Pancreas (tissue), 10 donors: Measurements from ENCODE around the gene ARTN. TPM values are rescaled to one million over a fixed set of nuclear protein-coding genes. Genes with fewer than 3 reads are reported as not detected.

Experiments
- ATAC-seq, 4 donors: fragments of 200-7000 bp; cut with Tn5 transposase; one replicate each; pipeline versions ENCODE4 v1.8.0 to v1.9.1; 2020; ENCODE audit warnings: mild to moderate bottlenecking in 4 of 4, moderate library complexity in 4 of 4
- DNase-seq, 6 donors: peaks; one replicate each; pipeline ENCODE4 v3.0.0-alpha.2; 2020
- FAIRE-seq: peaks from 2 replicates; lab custom pipeline; 2012; peaks lifted over from hg19 to GRCh38; lab: Jason Lieb, UNC
- H3K27ac ChIP-seq, 4 donors: fragments of 200-600 bp; sonication (generic); 1 replicate in 3 of 4; 2 replicates in 1 of 4; pipeline versions ENCODE4 v1.5.0 to v1.8.0; 2020
- H3K27me3 ChIP-seq, 4 donors: fragments of 200-600 bp; one replicate each; pipeline ENCODE4 v1.8.0; 2021
- H3K36me3 ChIP-seq, 3 donors: fragments of 200-600 bp; sonication (generic) in 1 of 3; one replicate each; pipeline versions ENCODE4 v1.5.0 to v1.8.0; 2020 to 2021
- H3K4me1 ChIP-seq, 3 donors: fragments of 200-600 bp; one replicate each; pipeline ENCODE4 v1.8.0; 2021
- H3K4me3 ChIP-seq, 4 donors: fragments of 200-600 bp; sonication (generic) in 2 of 4; one replicate each; pipeline versions ENCODE4 v1.5.0 to v1.8.0; 2020 to 2021
- H3K9me3 ChIP-seq, 4 donors: fragments of 200-600 bp; one replicate each; pipeline ENCODE4 v1.8.0; 2021
- WGBS, 2 donors: extraction: QIAGEN DNeasy Blood & Tissue Kit; methylation state at CpG; one replicate each; pipeline ENCODE4 v1.1.7; 2013; 5-methylcytosine and 5-hydroxymethylcytosine counted together
- intact Hi-C, 3 donors: fragments of 100-400 bp; cut with DNase I; formaldehyde crosslinking; loops; one replicate each; pipeline versions ENCODE4 v1.11.1 to v1.14.2; 2022
- polyA plus RNA-seq, 2 donors: library from polyadenylated mRNA; stranded (reverse); fragments of 200-250 nt; gene quantifications; one replicate each; pipeline ENCODE4 v1.2.3, GENCODE V29; 2013
- total RNA-seq, 6 donors: library from RNA; stranded (reverse); fragmentation: NEBNext Ultra II Directional in 4 of 6; extraction: Animal tissue kit (Norgen Biotek cat#: 25700) in 4 of 6; gene quantifications; one replicate each; pipeline versions ENCODE4 v1.2.1 to v1.2.4, GENCODE V29; 2021 to 2023
- TF ChIP-seq, protein P1 (sequence below), 4 donors: fragments of 200-600 bp; sonication (generic) in 3 of 4; IDR thresholded peaks; one replicate each; pipeline versions ENCODE4 v1.5.0 to v1.8.0; 2021; ENCODE audit warnings: antibody characterized with exemption in 4 of 4
- donor health status: healthy with polysubstance abuse.
- donor health status: DM: no; HTN: no; CAD: no; lungs with moderate emphysema.
- donor health status: DM: no; HTN: no; CAD: no.
- donor health status: control.
- donor health status: control.
- donor health status: Bipolar disorder and iron deficiency.
- donor health status: DM: yes; HTN: yes; CAD: no.
- donor health status: DM: no; HTN: no; CAD: no.
- donor health status: DM: no; HTN: no; CAD: no.
- donor health status: DM: yes; HTN: yes; CAD: no.

Gene ARTN, protein sequence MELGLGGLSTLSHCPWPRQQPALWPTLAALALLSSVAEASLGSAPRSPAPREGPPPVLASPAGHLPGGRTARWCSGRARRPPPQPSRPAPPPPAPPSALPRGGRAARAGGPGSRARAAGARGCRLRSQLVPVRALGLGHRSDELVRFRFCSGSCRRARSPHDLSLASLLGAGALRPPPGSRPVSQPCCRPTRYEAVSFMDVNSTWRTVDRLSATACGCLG
- total RNA-seq: 1 to 10 TPM in 4 of 6 donors, under 1 TPM in 2; 0.87 to 1.9 (median 1.1) TPM
- polyA plus RNA-seq: 1 to 10 TPM; 2.6 to 3.2 TPM

DNA sequence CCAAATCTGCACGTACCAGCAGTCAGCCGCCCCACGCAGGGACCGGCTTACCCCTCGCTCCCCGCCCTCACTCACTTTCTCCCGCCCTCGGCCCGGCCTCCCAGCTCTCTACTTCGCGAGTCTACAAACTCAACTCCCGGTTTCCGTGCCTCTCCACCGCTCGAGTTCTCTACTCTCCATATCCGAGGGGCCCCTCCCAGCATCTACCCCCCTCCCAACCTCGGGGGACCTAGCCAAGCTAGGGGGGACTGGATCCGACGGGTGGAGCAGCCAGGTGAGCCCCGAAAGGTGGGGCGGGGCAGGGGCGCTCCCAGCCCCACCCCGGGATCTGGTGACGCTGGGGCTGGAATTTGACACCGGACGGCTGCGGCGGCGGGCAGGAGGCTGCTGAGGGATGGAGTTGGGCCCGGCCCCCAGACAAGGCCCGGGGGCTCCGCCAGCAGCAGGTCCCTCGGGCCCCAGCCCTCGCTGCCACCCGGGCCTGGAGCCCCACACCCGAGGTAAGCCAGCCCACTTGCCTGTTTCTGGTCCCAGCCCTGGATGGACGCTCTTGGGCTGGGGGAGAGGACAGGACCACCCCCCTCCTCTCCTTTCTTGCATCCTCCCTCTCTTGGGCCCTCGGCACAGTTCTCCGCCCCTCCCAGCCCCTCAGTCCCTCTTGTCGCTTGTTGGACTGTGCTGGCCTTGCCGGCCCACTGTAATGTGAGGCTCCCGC is at the start of gene ARTN:
TSS of gene ARTN (plus strand) at position 416 of the 715 bp plus-strand sequence. CDS start 1,856 bp downstream, outside the sequence.
- Histone ChIP-seq H3K27ac (peak within 1 kb of the TSS in 1 of 4 donors; percentile 9), H3K36me3 (no peaks in the 10 kb centered on the region), H3K4me3 (peak within 1 kb of the TSS in 3 of 4 donors; percentile 18 to 51 (median 40)), H3K27me3 (no peaks in the 10 kb centered on the region), H3K4me1 (peaks cover 6 to 9% (median 8%) of the 10 kb centered on the region in 3 donors), H3K9me3 (no peaks in the 10 kb centered on the region)
- ATAC-seq (peak; percentile 48 to 67 (median 54)), FAIRE-seq (no peak), DNase-seq (peak; percentile 43 to 84 (median 60))
- WGBS, 2 donors: 1 to 2% methylated on average over 31 to 42 of the region's 42 CpGs
- intact Hi-C loops: loop anchor here in 2 of 3 donors (10.0 kb wide), 2 partner anchors 169 to 179 kb away; no protein-coding TSS in a partner anchor
- TF ChIP-seq, protein P1, sequence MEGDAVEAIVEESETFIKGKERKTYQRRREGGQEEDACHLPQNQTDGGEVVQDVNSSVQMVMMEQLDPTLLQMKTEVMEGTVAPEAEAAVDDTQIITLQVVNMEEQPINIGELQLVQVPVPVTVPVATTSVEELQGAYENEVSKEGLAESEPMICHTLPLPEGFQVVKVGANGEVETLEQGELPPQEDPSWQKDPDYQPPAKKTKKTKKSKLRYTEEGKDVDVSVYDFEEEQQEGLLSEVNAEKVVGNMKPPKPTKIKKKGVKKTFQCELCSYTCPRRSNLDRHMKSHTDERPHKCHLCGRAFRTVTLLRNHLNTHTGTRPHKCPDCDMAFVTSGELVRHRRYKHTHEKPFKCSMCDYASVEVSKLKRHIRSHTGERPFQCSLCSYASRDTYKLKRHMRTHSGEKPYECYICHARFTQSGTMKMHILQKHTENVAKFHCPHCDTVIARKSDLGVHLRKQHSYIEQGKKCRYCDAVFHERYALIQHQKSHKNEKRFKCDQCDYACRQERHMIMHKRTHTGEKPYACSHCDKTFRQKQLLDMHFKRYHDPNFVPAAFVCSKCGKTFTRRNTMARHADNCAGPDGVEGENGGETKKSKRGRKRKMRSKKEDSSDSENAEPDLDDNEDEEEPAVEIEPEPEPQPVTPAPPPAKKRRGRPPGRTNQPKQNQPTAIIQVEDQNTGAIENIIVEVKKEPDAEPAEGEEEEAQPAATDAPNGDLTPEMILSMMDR (IDR thresholded peaks at IDR 0.05): no peak

DNA sequence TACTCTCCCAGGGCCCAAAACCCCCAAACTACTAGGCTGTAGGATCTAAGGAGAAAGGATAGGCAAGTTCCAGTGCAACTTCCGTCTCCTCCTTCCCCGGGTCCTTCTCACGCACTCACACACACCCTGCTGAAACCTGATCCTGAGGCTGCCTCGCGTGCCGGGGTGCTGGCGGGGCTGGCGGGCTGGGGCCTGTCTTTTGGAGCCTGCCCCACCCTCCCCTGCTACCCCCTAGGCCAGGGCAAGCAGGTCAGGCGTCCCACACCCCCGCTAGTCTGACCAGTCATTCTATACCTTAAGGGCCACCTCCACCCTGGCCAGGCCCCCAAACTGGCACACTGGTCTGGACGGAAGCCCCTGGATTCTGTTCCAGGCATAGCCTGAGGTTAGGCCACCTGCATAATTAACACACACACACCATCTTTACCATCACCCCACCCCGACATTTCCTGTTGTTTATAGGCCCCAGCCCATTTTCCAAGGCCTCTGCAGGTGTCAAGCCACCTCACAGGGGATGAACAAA is 48.3 kb upstream of the ARTN start:
- intact Hi-C loops: loop anchor here in 1 of 3 donors (2.0 kb wide), 1 partner anchor 49 kb away; no protein-coding TSS in a partner anchor
- FAIRE-seq: no peak

DNA sequence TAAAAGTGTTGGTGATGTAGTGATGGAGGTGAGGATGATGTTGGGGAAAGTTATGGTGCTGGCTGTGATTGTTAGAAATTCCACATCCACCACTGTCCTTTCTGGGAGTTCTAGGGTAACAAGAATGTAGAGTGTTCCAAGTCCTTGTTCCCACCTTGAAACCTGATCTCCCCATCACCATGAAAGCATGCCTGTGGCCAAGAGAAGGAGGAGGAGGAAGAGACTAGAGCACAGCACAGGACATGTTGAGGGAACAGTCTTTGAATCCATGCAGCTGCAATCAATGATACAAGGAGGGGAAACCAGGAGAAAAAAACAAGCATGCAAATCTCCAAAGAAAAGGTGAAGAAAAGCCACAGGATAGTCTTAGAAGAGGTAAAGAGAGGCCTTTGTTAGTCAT is 45.9 kb upstream of the ARTN start:
- Histone ChIP-seq H3K4me1 (no peaks in the 10 kb centered on the region), H3K4me3 (no peak overlapping the region), H3K27me3 (no peaks in the 10 kb centered on the region), H3K9me3 (no peaks in the 10 kb centered on the region), H3K36me3 (no peaks in the 10 kb centered on the region), H3K27ac (no peak overlapping the region)
- intact Hi-C loops: no loop called here
- no peak for DNase-seq
- no peak for FAIRE-seq
- TF ChIP-seq, protein P1 (IDR thresholded peaks at IDR 0.05): no peak
- ATAC-seq: no peak

More for the DNA sequence above, 48.3 kb upstream of the ARTN start:
- no peaks in the 10 kb centered on the region for H3K27me3 ChIP-seq
- TF ChIP-seq, protein P1 (IDR thresholded peaks at IDR 0.05): no peak
- DNase-seq (no peak), ATAC-seq (peak in 1 of 4 donors; percentile 23)
- H3K4me3 ChIP-seq: no peak overlapping the region
- whole genome bisulfite sequencing, 2 donors: 92 to 93% methylated on average over 12 of the region's 12 CpGs
- H3K27ac ChIP-seq: no peak overlapping the region
- no peaks in the 10 kb centered on the region for H3K4me1 ChIP-seq
- H3K9me3 ChIP-seq: no peaks in the 10 kb centered on the region
- no peaks in the 10 kb centered on the region for H3K36me3 ChIP-seq

DNA sequence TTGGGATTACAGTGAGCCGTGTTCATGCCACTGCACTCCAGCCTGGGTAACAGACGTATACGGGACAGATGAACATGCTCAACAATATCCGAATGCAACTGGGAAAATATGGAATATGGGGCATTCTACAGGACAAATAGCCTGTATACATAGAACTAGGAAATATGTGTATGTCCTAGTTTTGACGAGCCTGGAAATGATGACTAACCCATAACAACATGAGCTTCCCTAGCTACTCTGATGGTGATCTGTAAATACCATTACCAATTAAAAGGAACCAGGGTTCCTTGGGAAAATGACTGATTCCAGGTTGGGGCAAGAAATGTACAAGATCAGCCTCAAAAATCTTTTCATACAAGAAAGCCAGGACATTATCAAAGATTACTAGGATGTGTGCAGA is 42.8 kb upstream of the ARTN start:
- Histone ChIP-seq H3K4me3 (no peak overlapping the region), H3K27me3 (no peaks in the 10 kb centered on the region), H3K27ac (no peak overlapping the region), H3K9me3 (no peaks in the 10 kb centered on the region), H3K4me1 (no peaks in the 10 kb centered on the region), H3K36me3 (no peaks in the 10 kb centered on the region)
- intact Hi-C loops: no loop called here
- FAIRE-seq (no peak), DNase-seq (no peak), ATAC-seq (no peak)
- WGBS, 2 donors: 90 to 99% methylated on average over 5 of the region's 5 CpGs
- TF ChIP-seq, protein P1 (IDR thresholded peaks at IDR 0.05): no peak
